Stimulated activated CD4-positive, alpha-beta T cell treated with anti-CD3 and anti-CD28 coated beads, Interleukin-12 subunit alpha, Interleukin-12 subunit beta, amount 100 ng/mL, for 24 hours (primary cell): ENCODE measurements around the gene EHMT1.
A peak's percentile ranks its signal among the peaks of the same experiment; 100 is the strongest.

Source experiments
- DNase-seq, 2 experiments: peaks; one replicate each; pipeline ENCODE4 v3.0.0-alpha.2; 2020; ENCODE audit warnings: low read depth in 2 of 2

Gene EHMT1

GRCh38 chr9:137618105-137619067, at the start of gene EHMT1:
EHMT1 (plus strand) TSS chr9:137619005; CDS start chr9:137619029, 24 bp downstream.
- peak; percentile 78 to 81 for DNase-seq

- DNase-seq, result no peak
Measured at GRCh38 chr9:137569609-137570203, 49.1 kb upstream of the EHMT1 start.

GRCh38 chr9:137570566-137570965, 48.2 kb upstream of the EHMT1 start:
- DNase-seq, result no peak

GRCh38 chr9:137574192-137574591, 44.6 kb upstream of the EHMT1 start:
- no peak for DNase-seq

- DNase-seq, result no peak
Measured at GRCh38 chr9:137575364-137575715, 43.5 kb upstream of the EHMT1 start.

- no peak for DNase-seq
Measured at GRCh38 chr9:137575716-137576411, 42.9 kb upstream of the EHMT1 start.

- DNase-seq, result peak; percentile 90 to 97
Measured at GRCh38 chr9:137578518-137579258, 40.1 kb upstream of the EHMT1 start, which contains the start of gene DPH7. DPH7 (minus strand) TSS chr9:137578925; CDS start chr9:137578777, 148 bp downstream.

GRCh38 chr9:137579259-137579604, 39.6 kb upstream of the EHMT1 start:
- DNase-seq, result no peak

- DNase-seq, result no peak
Measured at GRCh38 chr9:137580209-137580953, 38.4 kb upstream of the EHMT1 start.

- no peak for DNase-seq
Measured at GRCh38 chr9:137580954-137581322, 37.9 kb upstream of the EHMT1 start.

GRCh38 chr9:137581361-137582285, 37.2 kb upstream of the EHMT1 start:
- no peak for DNase-seq

- no peak for DNase-seq
Measured at GRCh38 chr9:137582286-137582860, 36.4 kb upstream of the EHMT1 start.

- no peak for DNase-seq
Measured at GRCh38 chr9:137583347-137583746, 35.5 kb upstream of the EHMT1 start.

- no peak for DNase-seq
Measured at GRCh38 chr9:137583957-137584356, 34.8 kb upstream of the EHMT1 start.

GRCh38 chr9:137586854-137587253, 32.0 kb upstream of the EHMT1 start:
- no peak for DNase-seq

GRCh38 chr9:137588311-137588710, 30.5 kb upstream of the EHMT1 start:
- DNase-seq, result no peak

GRCh38 chr9:137588891-137589290, 29.9 kb upstream of the EHMT1 start:
- no peak for DNase-seq

- DNase-seq, result no peak
Measured at GRCh38 chr9:137589441-137590122, 29.2 kb upstream of the EHMT1 start.

- DNase-seq, result no peak
Measured at GRCh38 chr9:137590123-137590468, 28.7 kb upstream of the EHMT1 start.
